Adrenal gland (tissue), 5 donors: ENCODE data around the gene MESP2.

ENCODE experiments used
- POLR2A ChIP-seq, 2 donors: fragments of 450-650 bp; IDR thresholded peaks; one replicate each; pipeline ENCODE4 v1.6.1; 2017; ENCODE audit warnings: antibody characterized with exemption in 2 of 2, mild to moderate bottlenecking in 2 of 2, moderate library complexity in 1 of 2
- TF ChIP-seq, protein P1 (sequence below), 6 experiments: fragments of 450-650 bp in 4 of 6; fragments of 200-600 bp in 2 of 6; sonication (generic) in 1 of 6; IDR thresholded peaks; 1 replicate in 5 of 6; 2 replicates in 1 of 6; pipeline versions ENCODE4 v1.5.1 to v1.8.0; 2016 to 2021; ENCODE audit warnings: antibody characterized with exemption in 6 of 6, mild to moderate bottlenecking in 2 of 6, moderate library complexity in 1 of 6
- donor health status: DM: no; HTN: no; CAD: no.

DNA sequence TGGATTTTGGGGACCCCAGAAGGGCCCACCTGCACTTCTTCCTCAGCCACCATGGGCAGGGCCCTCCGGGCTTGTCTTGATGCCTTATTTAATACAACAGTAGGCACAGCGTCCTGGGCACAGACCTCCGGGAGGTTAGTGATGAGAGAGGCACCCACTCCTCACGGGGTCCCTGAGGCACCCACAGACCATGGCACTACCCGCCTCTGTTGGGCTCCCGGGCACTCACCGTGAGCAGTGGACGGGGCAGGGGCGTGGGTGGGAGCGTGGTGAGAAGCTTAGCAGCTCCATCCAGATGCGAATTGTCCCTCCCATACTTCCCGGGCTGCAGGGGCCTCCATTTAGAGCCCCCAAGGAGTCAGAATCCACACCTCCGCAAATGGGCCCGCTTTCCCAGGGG, 317 bp upstream of the MESP2 start:
- TF ChIP-seq, protein P1, sequence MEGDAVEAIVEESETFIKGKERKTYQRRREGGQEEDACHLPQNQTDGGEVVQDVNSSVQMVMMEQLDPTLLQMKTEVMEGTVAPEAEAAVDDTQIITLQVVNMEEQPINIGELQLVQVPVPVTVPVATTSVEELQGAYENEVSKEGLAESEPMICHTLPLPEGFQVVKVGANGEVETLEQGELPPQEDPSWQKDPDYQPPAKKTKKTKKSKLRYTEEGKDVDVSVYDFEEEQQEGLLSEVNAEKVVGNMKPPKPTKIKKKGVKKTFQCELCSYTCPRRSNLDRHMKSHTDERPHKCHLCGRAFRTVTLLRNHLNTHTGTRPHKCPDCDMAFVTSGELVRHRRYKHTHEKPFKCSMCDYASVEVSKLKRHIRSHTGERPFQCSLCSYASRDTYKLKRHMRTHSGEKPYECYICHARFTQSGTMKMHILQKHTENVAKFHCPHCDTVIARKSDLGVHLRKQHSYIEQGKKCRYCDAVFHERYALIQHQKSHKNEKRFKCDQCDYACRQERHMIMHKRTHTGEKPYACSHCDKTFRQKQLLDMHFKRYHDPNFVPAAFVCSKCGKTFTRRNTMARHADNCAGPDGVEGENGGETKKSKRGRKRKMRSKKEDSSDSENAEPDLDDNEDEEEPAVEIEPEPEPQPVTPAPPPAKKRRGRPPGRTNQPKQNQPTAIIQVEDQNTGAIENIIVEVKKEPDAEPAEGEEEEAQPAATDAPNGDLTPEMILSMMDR (IDR thresholded peaks at IDR 0.05): no peak
- no peak for TF ChIP-seq POLR2A (IDR thresholded peaks at IDR 0.05)
